ENCODE results near the gene C22orf31. TPM values are rescaled to one million over a fixed set of nuclear protein-coding genes. Genes with fewer than 3 reads are reported as not detected.

The C22orf31 gene
- total RNA-seq, 1 experiment from 2014 or later = not detected

DNA sequence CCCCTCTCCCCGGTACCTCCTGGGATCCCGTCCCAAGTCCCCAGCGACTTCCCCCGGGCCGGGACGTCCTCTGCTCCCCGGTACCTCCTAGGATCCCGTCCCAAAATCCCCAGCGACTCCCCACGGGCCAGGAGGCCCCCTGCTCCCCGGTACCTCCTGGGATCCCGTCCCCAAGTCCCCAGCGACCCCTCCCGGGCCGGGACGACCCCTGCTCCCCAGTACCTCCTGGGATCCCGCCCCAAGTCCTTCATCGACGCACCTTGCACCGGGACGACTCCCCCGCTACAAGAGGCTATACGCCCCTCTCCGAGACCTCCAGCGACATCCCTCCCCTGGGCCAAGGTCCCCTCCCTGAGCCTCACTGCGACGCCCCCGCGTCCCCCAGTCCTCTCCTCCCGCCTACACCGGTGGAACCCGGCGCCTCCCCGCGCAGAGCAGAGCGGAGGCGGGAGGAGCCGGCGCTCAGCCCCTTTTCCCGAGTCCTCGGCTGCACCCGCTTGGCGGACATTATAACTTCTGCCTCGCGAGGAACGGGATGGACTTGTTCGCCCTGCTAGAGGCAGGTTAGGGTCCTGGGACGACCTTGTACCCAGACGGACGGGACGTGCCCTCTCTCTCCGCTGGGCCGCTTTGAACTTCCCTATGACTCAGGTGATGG is 12.1 kb upstream of the C22orf31 start:
- intact Hi-C loops (cut with micrococcal nuclease) = loop anchor here (10.0 kb wide), 1 partner anchor 81 kb away; no protein-coding TSS in a partner anchor
- peaks cover 6% of the 10 kb centered on the region for H3K4me1 Mint-ChIP-seq (ENCODE audit: insufficient read depth, unreplicated experiment)
- ChIA-PET POLR2A (no interaction called here), CTCF (interaction anchor here (0.6 to 0.7 kb wide), 2 partner anchors 23 to 33 kb away, joined by 3 read pairs; no protein-coding TSS in a partner anchor)
- H3K27me3 Mint-ChIP-seq (ENCODE audit: insufficient read depth, unreplicated experiment) = no peaks in the 10 kb centered on the region
- no peaks in the 10 kb centered on the region for H3K9me3 Mint-ChIP-seq (ENCODE audit: unreplicated experiment)
- no peak for DNase-seq (ENCODE audit: unreplicated experiment)
- no peak for TF ChIP-seq CTCF (IDR thresholded peaks at IDR 0.05; ENCODE audit: unreplicated experiment)
- peak overlapping the region; percentile 71 for H3K4me3 Mint-ChIP-seq (ENCODE audit: unreplicated experiment)
- H3K27ac Mint-ChIP-seq (ENCODE audit: low read depth, unreplicated experiment) = peak overlapping the region; percentile 19
- BruUV-seq (replicated peaks) = TSS peak; percentile 20
- no peaks in the 10 kb centered on the region for H3K36me3 Mint-ChIP-seq (ENCODE audit: insufficient read depth, unreplicated experiment)

GRCh38 chr22:29072979-29073617 is 11.5 kb upstream of the C22orf31 start, which contains the start of gene KREMEN1:
TSS of gene KREMEN1 (plus strand) at chr22:29073035. CDS start at chr22:29073131, 96 bp downstream.
- H3K27ac Mint-ChIP-seq (ENCODE audit: low read depth, unreplicated experiment) = peak within 1 kb of the TSS; percentile 19

DNA sequence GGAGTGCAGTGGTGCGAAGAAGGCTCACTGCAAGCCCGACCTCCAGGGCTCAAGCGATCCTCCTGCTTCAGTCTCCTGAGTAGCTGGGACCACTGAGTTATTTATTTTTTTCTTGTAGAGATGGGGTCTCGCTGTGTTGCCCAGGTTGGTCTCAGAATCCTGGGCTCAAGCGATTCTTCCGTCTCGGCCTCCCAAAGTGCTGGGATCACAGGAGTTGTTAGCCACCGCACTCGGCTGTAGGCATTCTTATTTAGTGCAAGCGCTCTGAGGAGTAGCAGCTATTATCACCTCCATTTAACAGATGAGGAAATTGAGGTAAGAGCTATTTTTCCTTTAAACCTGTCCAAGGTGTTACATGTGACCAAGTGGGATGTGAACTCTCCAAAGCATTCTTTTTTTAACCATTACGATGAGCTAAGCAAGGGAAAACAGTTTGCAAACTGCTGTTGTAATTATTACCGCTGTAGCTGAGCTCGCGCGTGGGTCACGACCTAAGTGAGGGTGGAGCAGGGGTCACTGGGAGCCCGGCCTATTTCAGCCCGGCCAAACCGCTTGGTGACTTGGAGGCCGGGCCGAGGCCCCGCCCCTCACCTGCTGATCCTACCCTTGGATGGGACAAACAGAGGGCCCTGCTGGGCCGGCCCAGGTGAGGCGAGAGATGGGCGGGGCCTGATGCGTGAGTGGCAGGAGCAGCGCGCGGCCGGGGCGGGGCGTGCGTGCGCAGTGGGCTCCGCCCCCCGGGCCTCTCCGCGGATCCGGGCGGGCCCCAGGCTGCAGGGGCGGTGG is 10.8 kb upstream of the C22orf31 start:
- DNase-seq (ENCODE audit: unreplicated experiment) = peak; percentile 92
- intact Hi-C loops (cut with micrococcal nuclease) = loop anchor here (10.0 kb wide), 1 partner anchor 82 kb away; no protein-coding TSS in a partner anchor
- no peak overlapping the region for H3K27ac Mint-ChIP-seq (ENCODE audit: low read depth, unreplicated experiment)
- H3K36me3 Mint-ChIP-seq (ENCODE audit: insufficient read depth, unreplicated experiment) = no peaks in the 10 kb centered on the region
- ChIA-PET POLR2A (interaction anchor here (0.7 to 1.3 kb wide), 7 partner anchors 9 to 273 kb away, joined by 3 read pairs; partner anchors contain the start of gene C22orf31), CTCF (interaction anchor here (0.6 to 1.2 kb wide), 4 partner anchors 16 to 489 kb away, joined by 3 to 4 read pairs (median 3); no protein-coding TSS in a partner anchor)
- H3K4me1 Mint-ChIP-seq (ENCODE audit: insufficient read depth, unreplicated experiment) = peaks cover 6% of the 10 kb centered on the region
- TF ChIP-seq CTCF (IDR thresholded peaks at IDR 0.05; ENCODE audit: unreplicated experiment) = no peak
- peak overlapping the region; percentile 71 for H3K4me3 Mint-ChIP-seq (ENCODE audit: unreplicated experiment)
- no TSS peak for BruUV-seq (replicated peaks)
- no peaks in the 10 kb centered on the region for H3K27me3 Mint-ChIP-seq (ENCODE audit: insufficient read depth, unreplicated experiment)
- no peaks in the 10 kb centered on the region for H3K9me3 Mint-ChIP-seq (ENCODE audit: unreplicated experiment)

More at GRCh38 chr22:29072979-29073617, 11.5 kb upstream of the C22orf31 start, which contains the start of gene KREMEN1:
- ChIA-PET POLR2A (interaction anchor here (0.7 to 1.3 kb wide), 4 partner anchors 10 to 273 kb away, joined by 3 read pairs; no protein-coding TSS in a partner anchor), CTCF (interaction anchor here (0.6 to 1.2 kb wide), 2 partner anchors 265 to 490 kb away, joined by 3 to 4 read pairs; no protein-coding TSS in a partner anchor)
- BruUV-seq (replicated peaks) = no TSS peak
- Mint-ChIP-seq H3K27me3 (ENCODE audit: insufficient read depth, unreplicated experiment) (no peaks in the 10 kb centered on the region), H3K4me1 (ENCODE audit: insufficient read depth, unreplicated experiment) (peaks cover 6% of the 10 kb centered on the region), H3K4me3 (ENCODE audit: unreplicated experiment) (peak within 1 kb of the TSS; percentile 71), H3K9me3 (ENCODE audit: unreplicated experiment) (no peaks in the 10 kb centered on the region), H3K36me3 (ENCODE audit: insufficient read depth, unreplicated experiment) (no peaks in the 10 kb centered on the region)
- DNase-seq (ENCODE audit: unreplicated experiment) = no peak
- TF ChIP-seq CTCF (IDR thresholded peaks at IDR 0.05; ENCODE audit: unreplicated experiment) = no peak
- intact Hi-C loops (cut with micrococcal nuclease) = loop anchor here (10.0 kb wide), 1 partner anchor 82 kb away; no protein-coding TSS in a partner anchor
